Limb (tissue), 2 donors: ENCODE results near the gene ZNF587.
"Not testable (repeated sequence)": the region's sequence is repeated elsewhere in the genome, so short reads cannot be mapped to it uniquely, and the experiment has no call there.

ENCODE experiments used
- DNase-seq, 2 donors: peaks; one replicate each; pipeline ENCODE4 v3.0.0-alpha.2; 2016; ENCODE audit errors: extremely low spot score in 2 of 2

The ZNF587 gene

DNA sequence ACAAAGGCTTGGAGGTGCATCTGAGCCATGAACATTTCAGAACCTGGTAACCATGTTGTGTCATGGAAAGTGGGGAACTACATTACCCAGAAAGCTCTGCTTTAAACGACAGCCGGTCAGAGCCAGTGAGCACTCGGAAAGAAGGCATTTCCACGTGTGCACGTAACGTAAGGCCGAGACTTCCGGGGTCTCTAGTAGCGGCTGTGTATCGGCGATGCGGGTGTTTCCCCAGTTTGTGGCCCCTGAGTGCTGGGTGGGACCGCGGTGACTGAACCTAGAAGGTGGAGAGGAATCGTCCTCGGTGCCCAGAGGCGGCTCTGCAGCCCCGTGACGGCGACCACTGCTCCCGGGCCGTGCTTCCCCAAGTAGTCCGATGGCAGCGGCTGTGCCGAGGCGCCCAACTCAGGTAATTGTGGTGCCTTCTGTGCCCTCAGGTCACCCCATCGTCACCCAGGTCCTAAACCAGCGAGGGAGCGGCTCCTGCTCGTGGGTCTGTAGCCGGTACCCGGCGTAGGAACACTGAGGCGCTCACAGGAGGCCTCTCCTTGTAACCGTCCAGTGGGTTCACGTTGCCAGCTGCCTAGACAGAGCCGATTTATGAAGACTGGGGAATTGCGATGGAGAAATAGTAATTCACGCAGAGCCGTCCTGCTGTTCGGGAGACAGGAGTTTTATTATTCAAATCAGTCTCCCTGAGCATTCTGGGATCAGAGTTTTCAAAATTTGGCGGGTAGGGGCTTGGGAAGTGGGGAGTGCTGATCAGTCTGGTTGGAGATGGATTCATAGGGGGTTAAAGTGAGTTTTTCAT is at the start of gene ZNF587:
Gene ZNF587, plus strand, starts transcription at position 194 of the 808 bp plus-strand sequence. Its CDS starts 180 bp downstream, at position 374.
- peak; percentile 77 to 83 for DNase-seq

- no peak for DNase-seq
These were observed 49.0 kb upstream of the ZNF587 start for GRCh38 chr19:57800696-57801095.

GRCh38 chr19:57802269-57802668 is 47.4 kb upstream of the ZNF587 start:
- no peak for DNase-seq

- no peak for DNase-seq
These were observed 46.4 kb upstream of the ZNF587 start for GRCh38 chr19:57803265-57803593.

- peak; percentile 44 to 72 for DNase-seq
These were observed 45.9 kb upstream of the ZNF587 start for GRCh38 chr19:57803594-57804325.

GRCh38 chr19:57807541-57807940 is 42.1 kb upstream of the ZNF587 start:
- no peak for DNase-seq

- not testable (repeated sequence) for DNase-seq
These were observed 39.0 kb upstream of the ZNF587 start for GRCh38 chr19:57810410-57811295.

- no peak for DNase-seq
These were observed 37.4 kb upstream of the ZNF587 start for GRCh38 chr19:57812226-57812625.

DNA sequence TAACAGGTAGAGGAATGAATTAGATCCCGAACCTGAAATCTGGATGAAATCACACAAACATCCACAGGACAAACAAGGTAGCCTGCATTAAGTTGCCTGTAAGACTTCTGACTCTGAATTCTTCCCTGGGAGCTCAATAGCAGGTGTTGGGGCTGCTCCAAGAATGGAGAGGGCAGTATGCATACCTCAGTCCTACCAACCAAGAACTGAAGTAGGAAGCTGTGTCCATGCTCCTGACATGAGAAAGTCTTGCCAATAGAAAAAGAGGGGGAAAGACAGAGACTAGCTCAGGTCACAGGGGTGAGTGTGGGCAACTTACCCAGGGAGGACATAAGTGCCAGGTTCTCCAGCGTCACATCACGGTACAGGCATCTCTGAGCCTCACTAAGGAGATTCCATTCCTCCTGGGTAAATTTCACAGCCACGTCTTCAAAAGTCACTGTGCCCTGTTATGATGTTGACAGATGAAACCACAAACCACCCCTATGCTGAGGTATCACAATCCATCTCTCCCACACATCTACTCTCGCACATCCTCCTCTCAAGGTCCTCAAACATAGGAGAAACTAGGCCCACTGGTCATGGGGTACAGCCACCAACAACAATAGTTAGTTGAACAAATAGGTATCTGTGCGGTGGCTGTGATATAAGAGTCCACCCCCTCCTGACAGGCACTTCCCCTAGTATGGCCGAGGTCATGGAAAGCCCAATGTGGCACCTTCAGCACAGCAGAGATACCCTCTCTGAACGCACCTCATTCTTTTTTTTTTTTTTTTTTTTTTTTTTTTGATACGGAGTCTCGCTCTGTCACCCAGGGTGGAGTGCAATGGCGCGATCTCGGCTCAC is 36.5 kb upstream of the ZNF587 start:
- not testable (repeated sequence) for DNase-seq

DNA sequence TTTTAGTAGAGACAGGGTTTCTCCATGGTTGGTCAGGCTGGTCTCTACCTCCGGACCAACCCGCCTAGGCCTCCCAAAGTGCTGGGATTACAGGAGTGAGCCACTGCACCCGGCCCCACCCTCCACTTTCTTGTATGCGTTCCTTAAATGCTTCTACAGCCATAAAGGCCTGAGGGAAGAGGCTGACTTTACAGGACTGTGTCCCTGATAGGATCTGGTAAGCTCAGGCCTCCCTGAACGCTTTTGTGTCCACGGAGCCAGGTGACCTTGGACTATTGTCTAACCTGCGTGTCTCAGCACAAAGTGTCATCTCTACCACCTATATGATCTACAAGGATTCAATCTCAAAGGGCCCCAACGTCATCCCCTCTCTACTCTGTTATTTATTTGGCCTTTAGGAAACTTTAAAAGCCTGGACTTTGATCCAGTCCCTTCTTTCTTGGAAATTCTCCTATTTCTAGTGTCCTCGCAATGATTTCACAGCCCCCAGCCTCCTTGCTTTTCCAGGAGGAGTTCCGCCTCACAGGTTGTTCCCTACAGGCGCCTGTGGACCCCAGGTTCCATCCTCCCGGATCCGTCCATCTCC is 35.6 kb upstream of the ZNF587 start:
- no peak for DNase-seq

GRCh38 chr19:57814505-57815246 is 35.0 kb upstream of the ZNF587 start, which contains the start of gene ZNF552:
Gene ZNF552, minus strand, starts transcription at chr19:57814913. Its CDS starts 170 bp downstream, at chr19:57814743.
- DNase-seq: peak; percentile 83 to 95

DNA sequence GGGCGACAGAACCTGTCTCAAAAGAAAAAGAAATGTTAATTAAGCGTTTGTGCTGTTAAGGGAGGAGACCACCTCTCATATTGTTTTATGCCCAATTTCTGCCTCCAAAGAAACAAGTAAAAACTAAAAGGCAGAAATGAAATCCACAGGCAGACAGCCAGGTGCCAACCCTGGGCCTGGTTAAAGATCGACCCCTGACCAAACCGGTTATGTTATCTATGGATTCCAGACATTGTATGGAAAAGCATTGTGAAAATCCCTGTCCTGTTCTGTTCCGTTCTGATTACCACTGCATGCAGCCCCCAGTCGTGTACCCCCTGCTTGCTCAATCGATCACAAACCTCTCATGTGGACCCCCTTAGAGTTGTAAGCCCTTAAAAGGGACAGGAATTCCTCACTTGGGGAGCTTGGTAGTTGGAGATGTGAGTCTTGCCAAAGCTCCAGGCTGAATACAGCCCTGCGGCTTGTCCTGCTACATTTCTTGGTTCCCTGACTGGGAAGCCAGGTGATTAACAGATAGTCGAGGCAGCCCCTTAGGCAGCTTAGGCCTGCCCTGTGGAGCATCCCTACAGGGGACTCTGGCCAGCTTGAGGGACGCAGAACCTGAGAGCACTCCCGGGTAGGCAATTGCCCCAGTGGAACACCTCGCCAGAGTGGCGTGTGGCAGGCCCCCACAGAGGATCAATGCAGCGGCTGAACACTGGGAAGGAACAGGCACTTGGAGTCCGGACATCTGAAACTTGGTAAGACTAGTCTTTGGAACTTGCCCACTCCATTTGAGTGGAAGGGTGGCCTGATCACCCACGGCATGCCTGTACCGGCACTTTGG is 34.2 kb upstream of the ZNF587 start:
- DNase-seq: no peak

DNA sequence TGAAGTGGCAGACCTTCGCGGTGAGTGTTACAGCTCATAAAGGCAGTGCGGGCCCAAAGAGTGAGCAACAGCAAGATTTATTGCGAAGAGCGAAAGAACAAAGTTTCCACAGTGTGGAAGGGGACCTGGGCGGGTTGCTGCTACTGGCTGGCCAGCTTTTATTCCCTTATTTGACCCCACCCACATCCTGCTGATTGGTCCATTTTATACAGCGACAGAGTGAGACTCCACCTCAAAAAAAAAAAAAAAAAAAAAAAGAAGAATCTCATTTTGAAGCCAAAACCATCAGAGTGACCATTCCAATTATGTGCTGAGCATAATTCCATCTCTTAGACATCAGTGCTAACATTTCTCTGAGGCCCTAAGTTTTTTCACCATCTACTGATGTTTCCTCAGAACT is 33.0 kb upstream of the ZNF587 start:
- no peak for DNase-seq

- DNase-seq: no peak
These were observed 31.7 kb upstream of the ZNF587 start for GRCh38 chr19:57817976-57818375.

GRCh38 chr19:57818378-57818777 is 31.3 kb upstream of the ZNF587 start:
- no peak for DNase-seq

- peak; percentile 82 to 88 for DNase-seq
These were observed 30.0 kb upstream of the ZNF587 start for GRCh38 chr19:57819475-57820148.

DNA sequence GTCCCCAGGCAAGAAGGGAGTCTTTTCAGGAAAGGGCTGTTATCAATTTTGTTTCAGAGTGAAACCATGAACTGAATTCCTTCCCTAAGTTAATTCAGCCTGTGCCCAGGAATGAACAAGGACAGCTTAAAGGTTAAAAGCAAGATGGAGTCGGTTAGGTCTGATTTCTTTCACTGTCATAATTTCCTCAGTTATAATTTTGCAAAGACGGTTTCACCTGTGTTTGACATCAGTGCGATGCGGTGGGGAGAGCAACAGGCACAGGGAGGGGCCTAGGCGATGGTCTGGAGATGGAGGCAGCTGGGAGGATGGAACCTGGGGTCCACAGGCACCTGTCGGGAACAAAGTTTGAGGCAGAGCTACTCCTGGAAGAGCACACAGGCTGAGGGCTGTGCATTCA is 29.1 kb upstream of the ZNF587 start:
- DNase-seq: no peak

- DNase-seq: not testable (repeated sequence)
These were observed 28.6 kb upstream of the ZNF587 start for GRCh38 chr19:57821095-57821494.
